ENCODE data around the gene STRA6.

- no peak for TF ChIP-seq FOXP2 (optimal IDR thresholded peaks at IDR 0.05; ENCODE audit: control extremely low read depth, extremely low read length, insufficient read depth)
- no peak for TF ChIP-seq POLR2AphosphoS5 (IDR thresholded peaks at IDR 0.05; ENCODE audit: borderline replicate concordance, low read depth, low read length)
- no peak for TF ChIP-seq EZH2 (IDR thresholded peaks at IDR 0.05)
Measured at GRCh38 chr15:74251131-74251811, 48.7 kb upstream of the STRA6 start.
